Middle frontal gyrus (tissue), 1 donor: ENCODE data around the gene SNX14.

Experiments used
- DNase-seq: peaks from one replicate; pipeline ENCODE4 v3.0.0-alpha.2; 2015; ENCODE audit warnings: low spot score; ENCODE audit errors: extremely low spot score

SNX14 gene

GRCh38 chr6:85506441-85507093 lies 87.1 kb downstream of the SNX14 start:
- no peak for DNase-seq

GRCh38 chr6:85498596-85499258 lies 94.9 kb downstream of the SNX14 start:
- no peak for DNase-seq

- no peak for DNase-seq
Measured at GRCh38 chr6:85496856-85497255, 96.8 kb downstream of the SNX14 start.

- DNase-seq = no peak
Measured at GRCh38 chr6:85496009-85496579, 97.6 kb downstream of the SNX14 start.

GRCh38 chr6:85494547-85495536 lies 98.8 kb downstream of the SNX14 start:
- no peak for DNase-seq

GRCh38 chr6:85493389-85493788 lies 100.3 kb downstream of the SNX14 start:
- no peak for DNase-seq

- no peak for DNase-seq
Measured at GRCh38 chr6:85490516-85491248, 103.0 kb downstream of the SNX14 start.

GRCh38 chr6:85484948-85485347 lies 108.7 kb downstream of the SNX14 start:
- DNase-seq = no peak

GRCh38 chr6:85483846-85484245 lies 109.8 kb downstream of the SNX14 start:
- DNase-seq = no peak

- DNase-seq = peak; percentile 21
Measured at GRCh38 chr6:85482905-85483700, 110.6 kb downstream of the SNX14 start.

GRCh38 chr6:85482206-85482904 lies 111.3 kb downstream of the SNX14 start:
- no peak for DNase-seq

- no peak for DNase-seq
Measured at GRCh38 chr6:85479208-85479607, 114.5 kb downstream of the SNX14 start.

GRCh38 chr6:85476532-85476931 lies 117.1 kb downstream of the SNX14 start:
- no peak for DNase-seq

- no peak for DNase-seq
Measured at GRCh38 chr6:85473748-85474147, 119.9 kb downstream of the SNX14 start.

GRCh38 chr6:85472744-85473143 lies 120.9 kb downstream of the SNX14 start:
- DNase-seq = no peak

GRCh38 chr6:85470023-85470410 lies 123.6 kb downstream of the SNX14 start:
- DNase-seq = no peak

GRCh38 chr6:85469276-85470022 lies 124.2 kb downstream of the SNX14 start:
- DNase-seq = no peak

- no peak for DNase-seq
Measured at GRCh38 chr6:85468326-85468725, 125.3 kb downstream of the SNX14 start.

- no peak for DNase-seq
Measured at GRCh38 chr6:85465762-85466161, 127.9 kb downstream of the SNX14 start.
